ENCODE data around the gene SSTR1.

The SSTR1 gene

GRCh38 chr14:38255673-38256532 is 48.2 kb downstream of the SSTR1 start, which contains the start of gene CLEC14A:
Gene CLEC14A (minus strand): TSS chr14:38256093. CDS start chr14:38256022, 71 bp downstream.
- no peaks in the 10 kb centered on the region for H3K9me3 ChIP-seq (ENCODE audit: control insufficient read depth in 1 of 2, low read length in 2 of 2)
- peak within 1 kb of the TSS; percentile 58 for H3K27ac ChIP-seq (ENCODE audit: low read depth, low read length)
- H3K27me3 ChIP-seq (ENCODE audit: control insufficient read depth in 1 of 2, insufficient read depth in 2 of 2, low read length in 2 of 2) = peaks cover 11 to 28% of the 10 kb centered on the region in 2 donors
- peak within 1 kb of the TSS; percentile 44 to 65 for H3K4me3 ChIP-seq (ENCODE audit: low read depth in 1 of 2, low read length in 2 of 2)
- H3K36me3 ChIP-seq (ENCODE audit: control insufficient read depth in 1 of 2, insufficient read depth in 2 of 2, low read length in 2 of 2) = no peaks in the 10 kb centered on the region
- H3K4me1 ChIP-seq (ENCODE audit: control insufficient read depth in 1 of 2, insufficient read depth in 2 of 2, low read length in 2 of 2) = no peaks in the 10 kb centered on the region
- H3K9ac ChIP-seq (ENCODE audit: low read depth in 1 of 2, low read length in 2 of 2) = peak within 1 kb of the TSS; percentile 22 to 25

- Histone ChIP-seq H3K4me1 (ENCODE audit: control insufficient read depth in 1 of 2, insufficient read depth in 2 of 2, low read length in 2 of 2) (no peaks in the 10 kb centered on the region), H3K27me3 (ENCODE audit: control insufficient read depth in 1 of 2, insufficient read depth in 2 of 2, low read length in 2 of 2) (peaks cover 11 to 28% of the 10 kb centered on the region in 2 donors), H3K27ac (ENCODE audit: low read depth, low read length) (no peak overlapping the region), H3K9ac (ENCODE audit: low read depth in 1 of 2, low read length in 2 of 2) (peak overlapping the region in 1 of 2 donors; percentile 25), H3K9me3 (ENCODE audit: control insufficient read depth in 1 of 2, low read length in 2 of 2) (no peaks in the 10 kb centered on the region), H3K4me3 (ENCODE audit: low read depth in 1 of 2, low read length in 2 of 2) (no peak overlapping the region), H3K36me3 (ENCODE audit: control insufficient read depth in 1 of 2, insufficient read depth in 2 of 2, low read length in 2 of 2) (no peaks in the 10 kb centered on the region)
These were observed 48.8 kb downstream of the SSTR1 start for GRCh38 chr14:38256533-38256840.

GRCh38 chr14:38257507-38257906 is 49.8 kb downstream of the SSTR1 start:
- Histone ChIP-seq H3K4me1 (ENCODE audit: control insufficient read depth in 1 of 2, insufficient read depth in 2 of 2, low read length in 2 of 2) (no peaks in the 10 kb centered on the region), H3K9me3 (ENCODE audit: control insufficient read depth in 1 of 2, low read length in 2 of 2) (peaks cover 0 to 5% of the 10 kb centered on the region in 2 donors), H3K36me3 (ENCODE audit: control insufficient read depth in 1 of 2, insufficient read depth in 2 of 2, low read length in 2 of 2) (no peaks in the 10 kb centered on the region), H3K9ac (ENCODE audit: low read depth in 1 of 2, low read length in 2 of 2) (no peak overlapping the region), H3K27me3 (ENCODE audit: control insufficient read depth in 1 of 2, insufficient read depth in 2 of 2, low read length in 2 of 2) (peaks cover 11 to 28% of the 10 kb centered on the region in 2 donors), H3K27ac (ENCODE audit: low read depth, low read length) (peak overlapping the region; percentile 32), H3K4me3 (ENCODE audit: low read depth in 1 of 2, low read length in 2 of 2) (no peak overlapping the region)

- H3K27me3 ChIP-seq (ENCODE audit: control insufficient read depth in 1 of 2, insufficient read depth in 2 of 2, low read length in 2 of 2) = peaks cover 0 to 12% of the 10 kb centered on the region in 2 donors
- no peaks in the 10 kb centered on the region for H3K36me3 ChIP-seq (ENCODE audit: control insufficient read depth in 1 of 2, insufficient read depth in 2 of 2, low read length in 2 of 2)
- no peak overlapping the region for H3K4me3 ChIP-seq (ENCODE audit: low read depth in 1 of 2, low read length in 2 of 2)
- no peaks in the 10 kb centered on the region for H3K4me1 ChIP-seq (ENCODE audit: control insufficient read depth in 1 of 2, insufficient read depth in 2 of 2, low read length in 2 of 2)
- peaks cover 0 to 5% of the 10 kb centered on the region in 2 donors for H3K9me3 ChIP-seq (ENCODE audit: control insufficient read depth in 1 of 2, low read length in 2 of 2)
- no peak overlapping the region for H3K27ac ChIP-seq (ENCODE audit: low read depth, low read length)
- no peak overlapping the region for H3K9ac ChIP-seq (ENCODE audit: low read depth in 1 of 2, low read length in 2 of 2)
These were observed 53.9 kb downstream of the SSTR1 start for GRCh38 chr14:38261620-38262019.

Measured in duodenal mucosa (tissue), 2 donors.